ENCODE results near the gene GXYLT2.

GRCh38 chr3:72941245-72941644, 53.4 kb downstream of the GXYLT2 start:
- TF ChIP-seq DPF2 (IDR thresholded peaks at IDR 0.05), result no peak
- TF ChIP-seq GABPA (IDR thresholded peaks at IDR 0.05; ENCODE audit: low read depth), result no peak

Measured in GM12878 (cell line).